Testis (tissue), 2 donors: ENCODE data around the gene GNPTAB.

Experiments
- CTCF ChIP-seq, 3 experiments: fragments of 450-650 bp in 2 of 3; fragments of 200-600 bp in 1 of 3; sonication (generic) in 1 of 3; IDR thresholded peaks; one replicate each; pipeline ENCODE4 v1.5.1; 2016 to 2019; ENCODE audit warnings: antibody characterized with exemption in 3 of 3, mild to moderate bottlenecking in 2 of 3, moderate library complexity in 1 of 3
- POLR2A ChIP-seq: fragments of 450-650 bp; IDR thresholded peaks from one replicate; pipeline ENCODE4 v1.6.1; 2017; ENCODE audit warnings: antibody characterized with exemption, mild to moderate bottlenecking, moderate library complexity

- TF ChIP-seq POLR2A (no peak), CTCF (IDR thresholded peaks at IDR 0.05) (no peak)
Measured at GRCh38 chr12:101746661-101747060, 84.1 kb downstream of the GNPTAB start.
